H1 (cell line): ENCODE results near the gene PC. TPM values are rescaled to one million over a fixed set of nuclear protein-coding genes. Genes with fewer than 3 reads are reported as not detected.

ENCODE experiments used
- CTCF ChIA-PET: fragments of 300-600 bp; sonication (Branson Sonifier 250); formaldehyde crosslinking; loops from one replicate; lab custom pipeline; 2021; ENCODE audit not compliant: partially characterized antibody; lab: Charles Lee
- POLR2A ChIA-PET: fragments of 300-600 bp; sonication (Branson Sonifier 250); formaldehyde crosslinking; loops from one replicate; lab custom pipeline; 2021; ENCODE audit warnings: inconsistent platforms; ENCODE audit not compliant: partially characterized antibody; lab: Charles Lee
- DNase-seq, 2 experiments: peaks; one replicate each; pipeline versions ENCODE4 v3.0.0 to v3.0.0-alpha.2; 2010 to 2022; ENCODE audit warnings: low spot score in 2 of 2, low read depth in 1 of 2, mixed read lengths in 1 of 2
- FAIRE-seq: peaks from 2 replicates; lab custom pipeline; 2011; peaks lifted over from hg19 to GRCh38; lab: Jason Lieb, UNC
- H2AFZ ChIP-seq: 2 replicates; pipeline ENCODE4 v1.8.1; 2012; ENCODE audit warnings: low read length, inconsistent platforms
- H2AK5ac ChIP-seq: 2 replicates; pipeline ENCODE4 v1.6.1; 2013; ENCODE audit warnings: low read depth, low read length
- H2BK120ac ChIP-seq: replicated peaks from 2 replicates; pipeline ENCODE3; 2013; ENCODE audit warnings: low read depth, low read length, inconsistent platforms
- H2BK12ac ChIP-seq: 2 replicates; pipeline ENCODE4 v1.6.1; 2013; ENCODE audit warnings: low read depth, low read length
- H2BK15ac ChIP-seq: 2 replicates; pipeline ENCODE4 v1.6.1; 2013; ENCODE audit warnings: low read length
- H2BK20ac ChIP-seq: 2 replicates; pipeline ENCODE4 v1.6.1; 2013; ENCODE audit warnings: low read length
- H2BK5ac ChIP-seq: 2 replicates; pipeline ENCODE4 v1.6.1; 2013; ENCODE audit warnings: low read depth, low read length
- H3K14ac ChIP-seq: 2 replicates; pipeline ENCODE4 v1.6.1; 2013; ENCODE audit warnings: inconsistent platforms; ENCODE audit not compliant: insufficient read length
- H3K18ac ChIP-seq: 2 replicates; pipeline ENCODE4 v1.6.1; 2013; ENCODE audit warnings: low read length; ENCODE audit errors: extremely low read depth
- H3K23ac ChIP-seq: 2 replicates; pipeline ENCODE4 v1.6.1; 2013; ENCODE audit warnings: inconsistent platforms; ENCODE audit not compliant: insufficient read length
- H3K23me2 ChIP-seq: 2 replicates; pipeline ENCODE4 v1.6.1; 2013; ENCODE audit warnings: low read depth, low read length
- H3K27ac ChIP-seq: 2 replicates; pipeline ENCODE4 v1.6.1; 2011; ENCODE audit warnings: low read depth, low read length, inconsistent platforms
- H3K27me3 ChIP-seq, 4 experiments: replicated peaks in 1 of 4; 1 replicate in 1 of 4; 2 replicates in 3 of 4; pipeline versions ENCODE4 v1.6.1 to v1.8.1; 2011 to 2013; ENCODE audit warnings: low read length in 3 of 4, mild to moderate bottlenecking in 3 of 4, inconsistent platforms in 2 of 4, mixed read lengths in 2 of 4, moderate library complexity in 1 of 4; ENCODE audit not compliant: control insufficient read depth in 3 of 4, insufficient read depth in 3 of 4; ENCODE audit errors: extremely low read depth in 1 of 4
- H3K36me3 ChIP-seq, 4 experiments: 2 replicates each; pipeline versions ENCODE4 v1.6.1 to v1.8.1; 2011 to 2013; ENCODE audit warnings: mild to moderate bottlenecking in 4 of 4, low read length in 3 of 4, moderate library complexity in 2 of 4, control low read depth in 1 of 4, inconsistent platforms in 1 of 4; ENCODE audit not compliant: insufficient read depth in 4 of 4, control insufficient read depth in 2 of 4
- H3K4ac ChIP-seq: replicated peaks from 2 replicates; pipeline ENCODE3; 2013; ENCODE audit warnings: low read length, low read depth, mixed read lengths, inconsistent platforms; ENCODE audit not compliant: insufficient read length
- H3K4me1 ChIP-seq, 4 experiments: replicated peaks in 1 of 4; 1 replicate in 1 of 4; 2 replicates in 3 of 4; pipeline versions ENCODE4 v1.6.1 to v1.8.1; 2011 to 2013; ENCODE audit warnings: low read length in 3 of 4, inconsistent platforms in 2 of 4, mixed read lengths in 1 of 4; ENCODE audit not compliant: insufficient read depth in 4 of 4, control insufficient read depth in 3 of 4
- H3K4me2 ChIP-seq, 2 experiments: 2 replicates each; pipeline versions ENCODE4 v1.6.1 to v1.8.1; 2011 to 2013; ENCODE audit warnings: low read depth in 2 of 2, low read length in 2 of 2, control low read depth in 1 of 2, inconsistent platforms in 1 of 2, mild to moderate bottlenecking in 1 of 2; ENCODE audit not compliant: insufficient read depth in 1 of 2
- H3K4me3 ChIP-seq, 4 experiments: fragments of 200-600, 300-600 bp in 1 of 4; sonication (generic), shearing (Covaris generic), sonication (Bioruptor Twin) in 1 of 4; 2 replicates each; pipeline versions ENCODE4 v1.5.1 to v1.8.1; 2011 to 2016; ENCODE audit warnings: low read length in 4 of 4, low read depth in 3 of 4, control low read depth in 2 of 4, inconsistent platforms in 2 of 4, mild to moderate bottlenecking in 2 of 4, mixed read lengths in 1 of 4, moderate library complexity in 1 of 4; ENCODE audit not compliant: insufficient read depth in 2 of 4; ENCODE audit errors: extremely low read depth in 1 of 4
- H3K56ac ChIP-seq: replicated peaks from 2 replicates; pipeline ENCODE3; 2013; ENCODE audit warnings: low read depth, mild to moderate bottlenecking, mixed read lengths, low read length, inconsistent platforms; ENCODE audit not compliant: insufficient read length
- H3K79me1 ChIP-seq: 2 replicates; pipeline ENCODE4 v1.6.1; 2013; ENCODE audit warnings: low read depth, low read length, control low read depth
- H3K79me2 ChIP-seq, 2 experiments: 2 replicates each; pipeline versions ENCODE4 v1.6.1 to v1.8.1; 2012 to 2013; ENCODE audit warnings: low read length in 2 of 2, mild to moderate bottlenecking in 2 of 2, inconsistent platforms in 1 of 2; ENCODE audit not compliant: insufficient read depth in 2 of 2, control insufficient read depth in 1 of 2
- H3K9ac ChIP-seq, 4 experiments: replicated peaks in 1 of 4; 1 replicate in 1 of 4; 2 replicates in 3 of 4; pipeline versions ENCODE4 v1.6.1 to v1.8.1; 2011 to 2013; ENCODE audit warnings: low read depth in 3 of 4, low read length in 3 of 4, control low read depth in 2 of 4, mild to moderate bottlenecking in 2 of 4, moderate library complexity in 2 of 4, inconsistent platforms in 1 of 4; ENCODE audit errors: extremely low read depth in 1 of 4
- H3K9me3 ChIP-seq, 2 experiments: 2 replicates each; pipeline versions ENCODE4 v1.6.1 to v1.8.1; 2012 to 2013; ENCODE audit warnings: mild to moderate bottlenecking in 2 of 2, moderate library complexity in 2 of 2, control low read depth in 1 of 2, inconsistent platforms in 1 of 2, low read depth in 1 of 2, low read length in 1 of 2, mixed read lengths in 1 of 2; ENCODE audit not compliant: insufficient read depth in 2 of 2
- H4K20me1 ChIP-seq, 2 experiments: replicated peaks in 1 of 2; 2 replicates each; pipeline versions ENCODE3 to v1.8.1; 2011 to 2013; ENCODE audit warnings: inconsistent platforms in 2 of 2, low read length in 2 of 2, mild to moderate bottlenecking in 1 of 2; ENCODE audit not compliant: insufficient read depth in 2 of 2, control insufficient read depth in 1 of 2
- H4K5ac ChIP-seq: 2 replicates; pipeline ENCODE4 v1.6.1; 2013; ENCODE audit warnings: low read length, low read depth, mixed read lengths, inconsistent platforms; ENCODE audit not compliant: insufficient read length
- H4K8ac ChIP-seq: 2 replicates; pipeline ENCODE4 v1.8.0; 2013; ENCODE audit warnings: mild to moderate bottlenecking, moderate library complexity, low read length, inconsistent platforms; ENCODE audit not compliant: insufficient read depth; ENCODE audit errors: extremely low read depth
- H4K91ac ChIP-seq: replicated peaks from 2 replicates; pipeline ENCODE3; 2013; ENCODE audit warnings: low read length, mixed read lengths, inconsistent platforms; ENCODE audit not compliant: insufficient read length
- BACH1 ChIP-seq: IDR thresholded peaks from 2 replicates; pipeline ENCODE4 v1.6.1; 2012; ENCODE audit warnings: low read length, improper control_type of control experiment
- BCL11A ChIP-seq, 2 experiments: IDR thresholded peaks; one replicate each; pipeline ENCODE4 v1.6.1; 2011; ENCODE audit warnings: low read depth in 2 of 2, low read length in 2 of 2, mild to moderate bottlenecking in 2 of 2
- HDAC2 ChIP-seq, 2 experiments: fragments of 300-600 bp in 1 of 2; sonication (generic) in 1 of 2; IDR thresholded peaks; 2 replicates each; pipeline ENCODE4 v1.6.1; 2011 to 2012; ENCODE audit warnings: low read depth in 2 of 2, low read length in 2 of 2, mild to moderate bottlenecking in 2 of 2, moderate library complexity in 2 of 2, borderline replicate concordance in 1 of 2, inconsistent platforms in 1 of 2
- JUND ChIP-seq: IDR thresholded peaks from 2 replicates; pipeline ENCODE4 v1.6.1; 2011; ENCODE audit warnings: mild to moderate bottlenecking, improper control_type of control experiment, low read length
- POLR2AphosphoS5 ChIP-seq: IDR thresholded peaks from 2 replicates; pipeline ENCODE4 v1.6.1; 2011; ENCODE audit warnings: low read depth, low read length
- POU5F1 ChIP-seq: IDR thresholded peaks from 2 replicates; pipeline ENCODE4 v1.6.1; 2011; ENCODE audit warnings: low read depth, mild to moderate bottlenecking, low read length, moderate library complexity
- SIX5 ChIP-seq: IDR thresholded peaks from 2 replicates; pipeline ENCODE4 v1.6.1; 2011; ENCODE audit warnings: mild to moderate bottlenecking, low read depth, low read length
- TAF7 ChIP-seq: optimal IDR thresholded peaks from 2 replicates; pipeline ENCODE3; 2011; ENCODE audit warnings: low read depth, mild to moderate bottlenecking, inconsistent platforms, low read length, moderate library complexity, borderline replicate concordance
- TEAD4 ChIP-seq: IDR thresholded peaks from 2 replicates; pipeline ENCODE4 v1.6.1; 2012; ENCODE audit warnings: low read depth, low read length, inconsistent platforms, mixed read lengths
- USF2 ChIP-seq: IDR thresholded peaks from 2 replicates; pipeline ENCODE4 v1.6.1; 2011; ENCODE audit warnings: low read length, improper control_type of control experiment
- WGBS, 2 experiments: shearing (Covaris generic) in 1 of 2; methylation state at CpG; one replicate each; pipeline versions ENCODE4 v1.1.6 to v1.1.7; 2013 to 2015; ENCODE audit warnings: low lambda C conversion rate in 2 of 2, mixed read lengths in 2 of 2, inconsistent platforms in 1 of 2, low coverage in 1 of 2, missing lambda C conversion rate in 1 of 2; ENCODE audit not compliant: insufficient replicate concordance in 2 of 2, insufficient coverage in 1 of 2, insufficient read length in 1 of 2; ENCODE audit errors: extremely low coverage in 1 of 2, missing lambda C conversion rate in 1 of 2; 5-methylcytosine and 5-hydroxymethylcytosine counted together
- polyA plus RNA-seq, 7 experiments: library from polyadenylated mRNA; depleted of rRNA in 3 of 7; stranded (reverse) in 5 of 7; unstranded in 2 of 7; fragments of >200 nt in 5 of 7; fragments of 200-250 nt in 2 of 7; gene quantifications; 1 replicate in 5 of 7; 2 replicates in 1 of 7; 4 replicates in 1 of 7; pipeline versions ENCODE4 v1.2.1 to v1.2.3, GENCODE V29; 2011 to 2013; ENCODE audit warnings: missing spikeins in 2 of 7, mixed read lengths in 2 of 7
- total RNA-seq: library from RNA; stranded (reverse); fragmentation: NEBNext Ultra II Directional; extraction: Animal tissue kit (Norgen Biotek cat#: 25700); gene quantifications from 2 replicates; pipeline ENCODE4 v1.2.1, GENCODE V29; 2021

The PC gene
- total and polyA plus RNA-seq, 2 of the 8 experiments (the other 6 are each of a cell fraction or from before 2014, with no cell fraction given) = 11.5 to 27.5 TPM

GRCh38 chr11:66981976-66982578 is 23.9 kb upstream of the PC start:
- H2BK12ac ChIP-seq = no peak overlapping the region
- no peak overlapping the region for H4K91ac ChIP-seq
- H3K4me3 ChIP-seq = no peak overlapping the region
- FAIRE-seq (no peak), DNase-seq (no peak)
- H2AFZ ChIP-seq = no peak overlapping the region
- H3K9me3 ChIP-seq = no peaks in the 10 kb centered on the region; a peak in 1 of 4 replicates
- H3K4me1 ChIP-seq = peaks cover 0 to under 1% (median 0%) of the 10 kb centered on the region in 4 experiments; a peak in 2 of 7 replicates
- H3K79me1 ChIP-seq = no peaks in the 10 kb centered on the region
- no peak overlapping the region for H2BK20ac ChIP-seq
- H3K27me3 ChIP-seq = no peaks in the 10 kb centered on the region
- no peak overlapping the region for H3K23ac ChIP-seq
- no peak overlapping the region for H2BK15ac ChIP-seq
- 90% methylated on average over 9 of the region's 9 CpGs; no CpG with 5 or more reads in 1 of the 2 experiments for WGBS, 2 experiments
- no peak overlapping the region for H3K14ac ChIP-seq
- no peaks in the 10 kb centered on the region for H4K20me1 ChIP-seq
- H3K9ac ChIP-seq = no peak overlapping the region
- H4K5ac ChIP-seq = no peak overlapping the region
- H3K4ac ChIP-seq = no peak overlapping the region
- no peaks in the 10 kb centered on the region for H3K79me2 ChIP-seq
- H3K23me2 ChIP-seq = no peaks in the 10 kb centered on the region
- H3K4me2 ChIP-seq = no peak overlapping the region
- POLR2A ChIA-PET = interaction anchor here (1.7 kb wide), 1 partner anchor 10 kb away, joined by 3 read pairs; no protein-coding TSS in a partner anchor
- H2BK5ac ChIP-seq = no peak overlapping the region
- H4K8ac ChIP-seq = no peak overlapping the region
- H3K56ac ChIP-seq = no peak overlapping the region
- H2AK5ac ChIP-seq = no peak overlapping the region
- H2BK120ac ChIP-seq = no peak overlapping the region
- H3K27ac ChIP-seq = no peak overlapping the region
- H3K18ac ChIP-seq = no peak overlapping the region
- CTCF ChIA-PET = interaction anchor here (1.0 kb wide), 1 partner anchor 39 kb away, joined by 4 read pairs; no protein-coding TSS in a partner anchor
- no peaks in the 10 kb centered on the region for H3K36me3 ChIP-seq
- no peak for TF ChIP-seq SIX5
- no peak for TF ChIP-seq BCL11A (IDR thresholded peaks at IDR 0.05; ENCODE audit: low read depth in 2 of 2, low read length in 2 of 2)
- no peak for TF ChIP-seq POU5F1
- TF ChIP-seq TAF7 = no peak
- no peak for TF ChIP-seq BACH1
- TF ChIP-seq POLR2AphosphoS5 = no peak
- TF ChIP-seq HDAC2 (IDR thresholded peaks at IDR 0.05; ENCODE audit: borderline replicate concordance in 1 of 2, low read depth in 2 of 2, low read length in 2 of 2) = no peak
- no peak for TF ChIP-seq TEAD4
- TF ChIP-seq JUND = no peak
- TF ChIP-seq USF2 = no peak
